K562 (cell line): ENCODE data around the gene GALNS. TPM values are rescaled to one million over a fixed set of nuclear protein-coding genes. Genes with fewer than 3 reads are reported as not detected.

Experiments used
- CHAMP1 ChIP-seq: fragments of 450-650 bp; IDR thresholded peaks from 2 replicates; pipeline ENCODE4 v1.6.1; 2016; ENCODE audit warnings: mild to moderate bottlenecking
- EGR1 ChIP-seq: fragments of 450-650 bp; conservative IDR thresholded peaks from 2 replicates; pipeline ENCODE4 v1.6.1; 2017; ENCODE audit warnings: mild to moderate bottlenecking
- HMBOX1 ChIP-seq: sonication (generic); IDR thresholded peaks from 2 replicates; pipeline ENCODE4 v1.6.1; 2016
- MCM2 ChIP-seq: fragments of 450-650 bp; IDR thresholded peaks from 2 replicates; pipeline ENCODE4 v1.6.1; 2017; ENCODE audit warnings: low read depth, mild to moderate bottlenecking
- NFXL1 ChIP-seq: fragments of 450-650 bp; formaldehyde crosslinking; IDR thresholded peaks from 2 replicates; pipeline ENCODE4 v1.4.0; 2021; ENCODE audit warnings: mild to moderate bottlenecking
- POLR2AphosphoS2 ChIP-seq: IDR thresholded peaks from 2 replicates; pipeline ENCODE4 v1.6.1; 2012; ENCODE audit warnings: low read length, improper control_type of control experiment
- RBM17 ChIP-seq: fragments of 200-400 bp; formaldehyde crosslinking; IDR thresholded peaks from 2 replicates; pipeline ENCODE4 v1.6.1; 2017; ENCODE audit warnings: low read depth, mild to moderate bottlenecking, low read length, borderline replicate concordance
- THRAP3 ChIP-seq: fragments of 450-650 bp; IDR thresholded peaks from 2 replicates; pipeline ENCODE4 v1.6.1; 2016; ENCODE audit warnings: mild to moderate bottlenecking, inconsistent platforms, borderline replicate concordance
- TSHZ1 ChIP-seq: fragments of 250-450 bp; sonication (Bioruptor Pico); IDR thresholded peaks from 2 replicates; pipeline ENCODE4 v1.4.0; 2020; ENCODE audit warnings: mild to moderate bottlenecking, moderate library complexity
- ZNF318 ChIP-seq, 2 experiments: fragments of 450-650 bp; IDR thresholded peaks; 2 replicates each; pipeline ENCODE4 v1.6.1; 2016; ENCODE audit warnings: mild to moderate bottlenecking in 2 of 2, borderline replicate concordance in 1 of 2, low read depth in 1 of 2, moderate library complexity in 1 of 2
- ZNF699 ChIP-seq: fragments of 250-450 bp; sonication (Bioruptor Pico); IDR thresholded peaks from 2 replicates; pipeline ENCODE4 v1.8.0; 2021; ENCODE audit warnings: mild to moderate bottlenecking, moderate library complexity; ENCODE audit not compliant: insufficient replicate concordance
- polyA plus RNA-seq, 8 experiments: library from polyadenylated mRNA; depleted of rRNA in 4 of 8; stranded (reverse) in 5 of 8; unstranded in 3 of 8; fragments of >200 nt; fragmentation: Nextera tagmentation in 2 of 8; fragmentation: Illumina TruSeq in 1 of 8; extraction: Ambion mirVana in 2 of 8; extraction: Trizol in 1 of 8; gene quantifications; 2 replicates each; pipeline versions ENCODE4 v1.2.1 to v1.2.3, GENCODE V29; 2011 to 2014; ENCODE audit warnings: inconsistent platforms in 1 of 8, missing spikeins in 1 of 8
- total RNA-seq, 7 experiments: library from RNA; depleted of rRNA in 6 of 7; stranded (reverse); fragments of >200 nt in 6 of 7; fragmentation: Illumina TruSeq in 2 of 7; extraction: Trizol in 2 of 7; gene quantifications; 2 replicates each; pipeline versions ENCODE4 v1.2.1 to v1.2.3, GENCODE V29; 2011 to 2021; ENCODE audit warnings: low replicate concordance in 1 of 7

Gene GALNS
- total and polyA plus RNA-seq, 9 of the 15 experiments (the other 6 are each of a cell fraction or from before 2014, with no cell fraction given): 0.38 to 13.2 (median 4.3) TPM

GRCh38 chr16:88856828-88857727, at the start of gene GALNS, which contains the start of gene TRAPPC2L (continued):
- TF ChIP-seq TSHZ1 (CRISPR knock-in tag) (no peak), EGR1 (no peak; the same call in 1 of the 2 replicates), CHAMP1 (no peak), RBM17 (no peak), POLR2AphosphoS2 (no peak), HMBOX1 (no peak), THRAP3 (no peak), NFXL1 (CRISPR knock-in tag) (no peak), MCM2 (no peak), ZNF318 (IDR thresholded peaks at IDR 0.05; ENCODE audit: borderline replicate concordance in 1 of 2, low read depth in 1 of 2) (no peak), ZNF699 (CRISPR knock-in tag) (no peak)
